ENCODE measurements around the gene STX18. TPM values are rescaled to one million over a fixed set of nuclear protein-coding genes. Genes with fewer than 3 reads are reported as not detected.

The STX18 gene
- total RNA-seq, 6 donors from 2014 or later = 23.7 to 48.1 (median 29.2) TPM

GRCh38 chr4:4583606-4584005, 41.8 kb upstream of the STX18 start:
- TF ChIP-seq EP300 (IDR thresholded peaks at IDR 0.05) (no peak), POLR2A (IDR thresholded peaks at IDR 0.05) (no peak), POLR2AphosphoS5 (IDR thresholded peaks at IDR 0.05) (no peak), CTCF (IDR thresholded peaks at IDR 0.05) (no peak)
- no peaks in the 10 kb centered on the region for H3K9me3 ChIP-seq
- H3K27ac ChIP-seq = no peak overlapping the region
- H3K27me3 ChIP-seq = no peaks in the 10 kb centered on the region
- no peak overlapping the region for H3K4me3 ChIP-seq
- H3K36me3 ChIP-seq = no peaks in the 10 kb centered on the region
- 98 to 99% methylated on average over 4 of the region's 4 CpGs for WGBS, 2 donors
- ATAC-seq (ENCODE audit: low FRiP score in 2 of 2) = no peak
- no peak for DNase-seq
- no peaks in the 10 kb centered on the region for H3K4me1 ChIP-seq

- H3K4me3 ChIP-seq = no peak overlapping the region
- 95% methylated on average over 7 of the region's 7 CpGs for WGBS, 2 donors
- no peaks in the 10 kb centered on the region for H3K9me3 ChIP-seq
- TF ChIP-seq POLR2AphosphoS5 (IDR thresholded peaks at IDR 0.05) (no peak), EP300 (IDR thresholded peaks at IDR 0.05) (no peak), POLR2A (IDR thresholded peaks at IDR 0.05) (no peak), CTCF (IDR thresholded peaks at IDR 0.05) (no peak)
- ATAC-seq (ENCODE audit: low FRiP score in 2 of 2) = no peak
- no peak for DNase-seq
- no peak overlapping the region for H3K27ac ChIP-seq
- H3K36me3 ChIP-seq = no peaks in the 10 kb centered on the region
- H3K27me3 ChIP-seq = no peaks in the 10 kb centered on the region
- H3K4me1 ChIP-seq = no peaks in the 10 kb centered on the region
Observed at GRCh38 chr4:4582653-4583052, 40.8 kb upstream of the STX18 start.

- WGBS, 2 donors = 97% methylated on average over 2 of the region's 2 CpGs
- ATAC-seq (ENCODE audit: low FRiP score in 2 of 2) = no peak
- H3K4me1 ChIP-seq = peaks cover 0 to 2% (median 0%) of the 10 kb centered on the region in 4 donors
- TF ChIP-seq POLR2A (IDR thresholded peaks at IDR 0.05) = no peak
- TF ChIP-seq POLR2AphosphoS5 (IDR thresholded peaks at IDR 0.05) = no peak
- TF ChIP-seq CTCF (IDR thresholded peaks at IDR 0.05) = no peak
- no peak for TF ChIP-seq EP300 (IDR thresholded peaks at IDR 0.05)
- H3K27me3 ChIP-seq = no peaks in the 10 kb centered on the region
- no peaks in the 10 kb centered on the region for H3K9me3 ChIP-seq
- no peak overlapping the region for H3K4me3 ChIP-seq
- H3K36me3 ChIP-seq = no peaks in the 10 kb centered on the region
- no peak overlapping the region for H3K27ac ChIP-seq
- no peak for DNase-seq
Observed at GRCh38 chr4:4580494-4580893, 38.6 kb upstream of the STX18 start.

GRCh38 chr4:4578981-4579380, 37.1 kb upstream of the STX18 start:
- no peaks in the 10 kb centered on the region for H3K9me3 ChIP-seq
- no peaks in the 10 kb centered on the region for H3K36me3 ChIP-seq
- H3K4me1 ChIP-seq = peaks cover 0 to 15% (median 4%) of the 10 kb centered on the region in 4 donors
- 78 to 83% methylated on average over 5 of the region's 5 CpGs for WGBS, 2 donors
- TF ChIP-seq POLR2AphosphoS5 (IDR thresholded peaks at IDR 0.05) (no peak), EP300 (IDR thresholded peaks at IDR 0.05) (no peak), POLR2A (IDR thresholded peaks at IDR 0.05) (no peak), CTCF (IDR thresholded peaks at IDR 0.05) (no peak)
- no peaks in the 10 kb centered on the region for H3K27me3 ChIP-seq
- DNase-seq = no peak
- ATAC-seq (ENCODE audit: low FRiP score in 2 of 2) = no peak
- no peak overlapping the region for H3K27ac ChIP-seq
- no peak overlapping the region for H3K4me3 ChIP-seq

- H3K27ac ChIP-seq = no peak overlapping the region
- ATAC-seq (ENCODE audit: low FRiP score in 2 of 2) (no peak), DNase-seq (no peak)
- H3K27me3 ChIP-seq = no peaks in the 10 kb centered on the region
- peaks cover 0 to 15% (median 4%) of the 10 kb centered on the region in 4 donors for H3K4me1 ChIP-seq
- no peaks in the 10 kb centered on the region for H3K9me3 ChIP-seq
- no peaks in the 10 kb centered on the region for H3K36me3 ChIP-seq
- 40 to 95% methylated on average over 1 of the region's 1 CpG for WGBS, 2 donors
- no peak overlapping the region for H3K4me3 ChIP-seq
- TF ChIP-seq POLR2A (IDR thresholded peaks at IDR 0.05) = no peak
- no peak for TF ChIP-seq CTCF (IDR thresholded peaks at IDR 0.05)
- no peak for TF ChIP-seq POLR2AphosphoS5 (IDR thresholded peaks at IDR 0.05)
- TF ChIP-seq EP300 (IDR thresholded peaks at IDR 0.05) = no peak
Observed at GRCh38 chr4:4577359-4577875, 35.6 kb upstream of the STX18 start.
